GM12873 (cell line): Measurements from ENCODE around the gene CCDC188.

Source experiments
- TF ChIP-seq, protein P1 (sequence below): IDR thresholded peaks from 2 replicates; pipeline ENCODE4 v1.5.1; 2012; ENCODE audit warnings: low read depth, mild to moderate bottlenecking, moderate library complexity, low read length, control low read depth; ENCODE audit not compliant: insufficient read depth; ENCODE audit errors: missing control alignments

The CCDC188 gene

GRCh38 chr22:20165913-20166312 lies 15.1 kb upstream of the CCDC188 start:
- TF ChIP-seq, protein P1, sequence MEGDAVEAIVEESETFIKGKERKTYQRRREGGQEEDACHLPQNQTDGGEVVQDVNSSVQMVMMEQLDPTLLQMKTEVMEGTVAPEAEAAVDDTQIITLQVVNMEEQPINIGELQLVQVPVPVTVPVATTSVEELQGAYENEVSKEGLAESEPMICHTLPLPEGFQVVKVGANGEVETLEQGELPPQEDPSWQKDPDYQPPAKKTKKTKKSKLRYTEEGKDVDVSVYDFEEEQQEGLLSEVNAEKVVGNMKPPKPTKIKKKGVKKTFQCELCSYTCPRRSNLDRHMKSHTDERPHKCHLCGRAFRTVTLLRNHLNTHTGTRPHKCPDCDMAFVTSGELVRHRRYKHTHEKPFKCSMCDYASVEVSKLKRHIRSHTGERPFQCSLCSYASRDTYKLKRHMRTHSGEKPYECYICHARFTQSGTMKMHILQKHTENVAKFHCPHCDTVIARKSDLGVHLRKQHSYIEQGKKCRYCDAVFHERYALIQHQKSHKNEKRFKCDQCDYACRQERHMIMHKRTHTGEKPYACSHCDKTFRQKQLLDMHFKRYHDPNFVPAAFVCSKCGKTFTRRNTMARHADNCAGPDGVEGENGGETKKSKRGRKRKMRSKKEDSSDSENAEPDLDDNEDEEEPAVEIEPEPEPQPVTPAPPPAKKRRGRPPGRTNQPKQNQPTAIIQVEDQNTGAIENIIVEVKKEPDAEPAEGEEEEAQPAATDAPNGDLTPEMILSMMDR, result no peak

DNA sequence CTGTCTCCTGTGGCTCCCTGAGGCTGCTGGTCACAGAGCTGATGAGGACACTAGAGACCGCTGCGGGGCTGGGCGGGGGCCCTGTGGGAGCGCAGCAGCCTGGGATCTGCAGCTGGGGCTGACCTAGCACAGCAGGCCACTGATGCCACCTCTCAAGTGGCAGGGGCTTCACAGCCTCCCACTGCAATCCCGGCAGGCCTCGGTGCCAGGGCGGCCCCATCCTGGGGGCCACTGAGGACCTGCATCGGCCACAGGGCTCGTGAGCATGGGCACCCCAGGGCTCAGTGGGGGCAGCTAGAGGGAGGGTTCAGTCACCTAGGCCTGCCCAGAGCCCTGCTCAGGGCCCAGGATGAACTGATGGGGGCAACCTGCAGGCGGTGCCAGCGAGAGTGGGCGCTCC lies 14.6 kb upstream of the CCDC188 start:
- TF ChIP-seq, protein P1, result no peak

DNA sequence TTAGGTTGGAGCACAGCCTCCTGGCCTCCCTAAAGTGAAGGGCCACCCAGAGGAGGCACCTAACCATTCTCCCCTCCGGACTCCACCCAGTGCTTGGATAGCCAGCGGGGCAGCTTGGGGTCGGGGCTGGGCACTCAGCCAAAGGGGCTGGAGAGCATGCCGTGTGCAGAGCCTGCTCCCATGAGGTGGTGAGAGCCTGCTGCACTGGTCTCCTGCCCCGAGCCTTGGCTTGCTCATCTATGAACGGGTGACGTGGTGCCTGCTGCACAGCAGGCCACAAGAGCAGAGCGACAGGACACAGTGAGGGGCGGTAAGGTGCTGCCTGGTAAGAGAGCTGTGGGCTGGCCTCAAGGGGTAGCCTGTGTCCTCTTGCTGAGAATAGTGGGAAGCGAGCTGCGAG lies 14.0 kb upstream of the CCDC188 start:
- TF ChIP-seq, protein P1, result no peak

GRCh38 chr22:20160041-20160440 lies 9.2 kb upstream of the CCDC188 start:
- TF ChIP-seq, protein P1, result no peak

DNA sequence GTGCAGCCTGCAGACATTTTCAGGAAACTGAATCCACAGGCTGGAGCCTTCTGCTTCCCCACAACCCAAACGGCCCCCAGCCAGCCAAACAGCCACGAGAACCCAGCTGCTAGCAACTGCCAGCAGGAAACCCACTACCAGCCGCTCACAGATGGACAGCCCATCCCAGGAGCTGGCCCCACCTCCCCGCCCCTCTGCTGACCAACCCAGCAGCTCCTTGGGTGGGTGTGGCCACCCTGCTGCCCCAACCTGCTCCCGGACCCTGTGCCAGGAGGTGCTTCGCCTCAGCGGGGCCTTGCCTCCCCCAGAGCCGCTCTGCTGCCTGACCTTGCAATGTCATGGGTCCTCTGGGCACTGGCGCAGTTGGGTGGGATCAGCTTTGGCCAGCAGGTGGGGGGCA lies 8.2 kb upstream of the CCDC188 start:
- TF ChIP-seq, protein P1, result no peak

GRCh38 chr22:20158391-20159036 lies 7.7 kb upstream of the CCDC188 start:
- TF ChIP-seq, protein P1, result no peak

DNA sequence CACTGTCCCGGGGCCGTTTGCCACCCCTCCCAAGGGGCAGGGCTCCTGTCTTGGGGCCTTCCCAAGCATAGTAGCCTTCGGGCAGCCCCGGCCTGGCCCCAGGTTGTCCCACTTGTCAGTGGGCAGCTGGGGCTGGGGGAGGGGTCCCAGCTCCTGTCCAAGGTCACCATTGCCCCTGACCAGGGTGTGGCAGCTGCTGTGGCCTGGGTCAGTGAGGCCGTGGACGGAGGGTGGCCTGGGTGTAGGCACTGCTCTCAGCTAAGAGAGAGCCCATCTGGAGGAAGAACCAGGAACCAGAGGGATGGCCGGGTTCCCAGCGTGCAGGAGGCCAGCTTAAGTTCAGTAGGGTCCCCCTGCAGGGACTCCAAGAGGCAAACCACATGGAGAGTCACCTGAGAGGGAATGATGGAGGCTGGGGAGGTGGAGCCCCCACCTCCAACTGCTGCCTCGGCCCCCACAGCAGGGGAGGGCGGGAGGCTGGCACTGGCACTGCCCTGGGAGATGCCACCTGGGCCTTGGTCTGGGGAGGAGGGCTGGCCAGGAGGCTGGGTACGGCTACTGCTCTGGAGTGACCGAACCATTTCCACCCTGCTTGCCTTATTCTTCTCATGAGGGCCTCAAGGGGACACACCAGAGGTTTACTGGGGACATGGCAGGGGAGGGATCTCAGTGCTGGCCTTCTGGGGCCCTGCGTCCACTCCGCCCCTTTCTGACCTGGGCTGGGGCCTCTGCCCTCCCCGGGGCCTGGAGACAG lies 6.8 kb upstream of the CCDC188 start:
- TF ChIP-seq, protein P1, result no peak
